Caco-2 (cell line): ENCODE results near the gene PDGFC. TPM values are rescaled to one million over a fixed set of nuclear protein-coding genes. Genes with fewer than 3 reads are reported as not detected.

ENCODE experiments used
- BruUV-seq: library from RNA; stranded (reverse); fragments of 400-500 nt; replicated peaks from 2 replicates; lab custom pipeline; 2021; lab: Mats Ljungman, UMichigan
- CTCF ChIA-PET: fragments of 300-600 bp; sonication (Branson Sonifier 250); formaldehyde crosslinking; loops from one replicate; lab custom pipeline; 2022; ENCODE audit warnings: antibody characterized with exemption; lab: Charles Lee
- POLR2A ChIA-PET: fragments of 300-600 bp; sonication (Branson Sonifier 250); formaldehyde crosslinking; loops from one replicate; lab custom pipeline; 2022; ENCODE audit warnings: antibody characterized with exemption; lab: Charles Lee
- DNase-seq, 2 experiments: peaks; one replicate each; pipeline versions ENCODE4 v3.0.0 to v3.0.0-alpha.2; 2020 to 2022
- H3K27me3 ChIP-seq: replicated peaks from 2 replicates; pipeline ENCODE4 v1.6.0; 2011; ENCODE audit warnings: low read length; ENCODE audit not compliant: control insufficient read depth, insufficient read depth
- H3K36me3 ChIP-seq: 2 replicates; pipeline ENCODE4 v1.5.1; 2011; ENCODE audit warnings: low read length; ENCODE audit not compliant: control insufficient read depth, insufficient read depth
- H3K4me1 ChIP-seq: fragments of 250-450 bp; sonication (Bioruptor Pico); 2 replicates; pipeline ENCODE4 v1.5.1; 2020; ENCODE audit warnings: mild to moderate bottlenecking
- H3K4me3 ChIP-seq: 2 replicates; pipeline ENCODE4 v1.5.1; 2011; ENCODE audit warnings: low read depth, mild to moderate bottlenecking, control low read depth, low read length
- H3K9me3 ChIP-seq: fragments of 250-450 bp; sonication (Bioruptor Pico); 2 replicates; pipeline ENCODE4 v1.5.1; 2020; ENCODE audit warnings: mild to moderate bottlenecking, moderate library complexity
- H3K27ac Mint-ChIP-seq: one replicate; pipeline ENCODE4 v1.8.0; 2022; ENCODE audit warnings: mixed read lengths; ENCODE audit not compliant: unreplicated experiment
- H3K27me3 Mint-ChIP-seq: one replicate; pipeline ENCODE4 v1.8.0; 2022; ENCODE audit warnings: mixed read lengths; ENCODE audit not compliant: insufficient read depth, unreplicated experiment
- H3K36me3 Mint-ChIP-seq: one replicate; pipeline ENCODE4 v1.8.0; 2022; ENCODE audit warnings: mild to moderate bottlenecking, mixed read lengths; ENCODE audit not compliant: insufficient read depth, unreplicated experiment
- H3K4me1 Mint-ChIP-seq: one replicate; pipeline ENCODE4 v1.8.0; 2022; ENCODE audit warnings: low read depth, mixed read lengths; ENCODE audit not compliant: unreplicated experiment
- H3K4me3 Mint-ChIP-seq: one replicate; pipeline ENCODE4 v1.8.0; 2022; ENCODE audit warnings: mild to moderate bottlenecking, moderate library complexity, mixed read lengths; ENCODE audit not compliant: unreplicated experiment
- H3K9me3 Mint-ChIP-seq: one replicate; pipeline ENCODE4 v1.8.0; 2022; ENCODE audit warnings: mixed read lengths; ENCODE audit not compliant: unreplicated experiment
- CTCF ChIP-seq, 2 experiments: fragments of 200-600 bp in 1 of 2; IDR thresholded peaks; 1 replicate in 1 of 2; 2 replicates in 1 of 2; pipeline versions ENCODE4 v1.5.1 to v1.8.0; 2011 to 2022; ENCODE audit warnings: antibody characterized with exemption in 1 of 2, control low read depth in 1 of 2, inconsistent platforms in 1 of 2, low read depth in 1 of 2, low read length in 1 of 2, mild to moderate bottlenecking in 1 of 2, moderate library complexity in 1 of 2; ENCODE audit not compliant: insufficient read depth in 1 of 2, severe bottlenecking in 1 of 2, unreplicated experiment in 1 of 2
- intact Hi-C: fragments of 100-400 bp; cut with micrococcal nuclease; formaldehyde crosslinking; loops from one replicate; pipeline ENCODE4 v1.10.0; 2022; ENCODE audit not compliant: unreplicated experiment
- total RNA-seq: library from RNA; stranded (reverse); gene quantifications from 2 replicates; pipeline ENCODE4 v1.2.3, GENCODE V29; 2022

Gene PDGFC
- total RNA-seq, 1 experiment from 2014 or later: 9.5 TPM

GRCh38 chr4:156820931-156821330 is 150.7 kb downstream of the PDGFC start:
- no peaks in the 10 kb centered on the region for H3K9me3 ChIP-seq
- intact Hi-C loops: no loop called here
- Mint-ChIP-seq H3K27ac (no peak overlapping the region), H3K4me3 (no peak overlapping the region), H3K9me3 (no peaks in the 10 kb centered on the region), H3K4me1 (no peaks in the 10 kb centered on the region), H3K36me3 (no peaks in the 10 kb centered on the region), H3K27me3 (no peaks in the 10 kb centered on the region)
- POLR2A ChIA-PET: no interaction called here
- no peak for TF ChIP-seq CTCF (IDR thresholded peaks at IDR 0.05; ENCODE audit: insufficient read depth in 1 of 2, low read depth in 1 of 2, low read length in 1 of 2, severe bottlenecking in 1 of 2, unreplicated experiment in 1 of 2)
- H3K4me1 ChIP-seq: no peaks in the 10 kb centered on the region
- DNase-seq: no peak
- no peak overlapping the region for H3K4me3 ChIP-seq
- no peaks in the 10 kb centered on the region for H3K36me3 ChIP-seq
- no peaks in the 10 kb centered on the region for H3K27me3 ChIP-seq
- CTCF ChIA-PET: no interaction called here
- no TSS peak for BruUV-seq

GRCh38 chr4:156816360-156816755 is 155.2 kb downstream of the PDGFC start:
- no peak for DNase-seq
- ChIA-PET POLR2A (no interaction called here), CTCF (no interaction called here)
- Mint-ChIP-seq H3K36me3 (no peaks in the 10 kb centered on the region), H3K27me3 (no peaks in the 10 kb centered on the region), H3K4me3 (no peak overlapping the region), H3K27ac (no peak overlapping the region), H3K9me3 (no peaks in the 10 kb centered on the region), H3K4me1 (no peaks in the 10 kb centered on the region)
- TF ChIP-seq CTCF (IDR thresholded peaks at IDR 0.05; ENCODE audit: insufficient read depth in 1 of 2, low read depth in 1 of 2, low read length in 1 of 2, severe bottlenecking in 1 of 2, unreplicated experiment in 1 of 2): no peak
- no TSS peak for BruUV-seq
- intact Hi-C loops: no loop called here
- no peaks in the 10 kb centered on the region for H3K9me3 ChIP-seq
- no peaks in the 10 kb centered on the region for H3K4me1 ChIP-seq
- H3K4me3 ChIP-seq: no peak overlapping the region
- no peaks in the 10 kb centered on the region for H3K27me3 ChIP-seq
- H3K36me3 ChIP-seq: no peaks in the 10 kb centered on the region

DNA sequence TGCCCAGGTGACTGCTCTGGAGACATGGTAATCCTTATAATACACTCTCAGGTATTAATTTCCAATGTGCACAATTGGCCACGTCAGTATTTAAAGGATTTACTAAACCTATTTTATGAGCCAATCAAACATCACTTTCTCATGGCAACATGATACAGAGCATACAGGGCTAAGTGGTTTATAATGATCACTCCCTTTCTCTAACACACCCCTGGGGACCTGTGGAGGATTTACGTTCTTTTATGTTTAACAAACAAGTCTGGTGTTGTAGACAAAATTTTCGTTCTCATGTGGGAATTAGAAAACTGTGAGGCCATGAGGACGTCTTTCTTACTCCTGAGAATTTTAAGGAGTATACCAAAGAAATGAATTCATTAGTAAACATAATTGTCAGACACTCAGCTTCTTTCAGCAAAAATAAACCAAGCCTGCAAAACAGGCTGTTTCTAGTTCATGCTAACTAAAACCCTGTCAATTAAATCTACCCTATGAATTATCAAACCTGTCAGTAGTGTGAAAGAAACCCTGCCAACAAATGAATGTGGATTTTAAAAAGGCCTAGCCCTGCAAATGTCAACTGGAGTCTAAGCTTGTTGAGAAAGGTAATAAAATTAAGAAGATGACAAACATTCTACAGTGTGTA is 155.8 kb downstream of the PDGFC start:
- no peak for DNase-seq
- H3K9me3 Mint-ChIP-seq: no peaks in the 10 kb centered on the region
- no peak overlapping the region for H3K4me3 ChIP-seq
- no peak overlapping the region for H3K4me3 Mint-ChIP-seq
- TF ChIP-seq CTCF (IDR thresholded peaks at IDR 0.05; ENCODE audit: insufficient read depth in 1 of 2, low read depth in 1 of 2, low read length in 1 of 2, severe bottlenecking in 1 of 2, unreplicated experiment in 1 of 2): no peak
- no peak overlapping the region for H3K27ac Mint-ChIP-seq
- H3K4me1 Mint-ChIP-seq: no peaks in the 10 kb centered on the region
- no peaks in the 10 kb centered on the region for H3K9me3 ChIP-seq
- no peaks in the 10 kb centered on the region for H3K36me3 ChIP-seq
- no peaks in the 10 kb centered on the region for H3K4me1 ChIP-seq
- BruUV-seq: no TSS peak
- no peaks in the 10 kb centered on the region for H3K27me3 ChIP-seq
- H3K27me3 Mint-ChIP-seq: no peaks in the 10 kb centered on the region
- ChIA-PET CTCF (no interaction called here), POLR2A (no interaction called here)
- intact Hi-C loops: no loop called here
- no peaks in the 10 kb centered on the region for H3K36me3 Mint-ChIP-seq
